Right ventricle myocardium superior (tissue), 1 donor: ENCODE measurements around the gene YBEY. TPM values are rescaled to one million over a fixed set of nuclear protein-coding genes. Genes with fewer than 3 reads are reported as not detected.
"Not testable (repeated sequence)": the region's sequence is repeated elsewhere in the genome, so short reads cannot be mapped to it uniquely, and the experiment has no call there.

ENCODE experiments used
- ATAC-seq: fragments of 200-7000 bp; cut with Tn5 transposase; one replicate; pipeline ENCODE4 v1.9.1; 2020; ENCODE audit warnings: mild to moderate bottlenecking; ENCODE audit not compliant: poor library complexity
- DNase-seq: peaks from one replicate; pipeline ENCODE4 v3.0.0-alpha.2; 2020
- intact Hi-C: fragments of 100-400 bp; cut with DNase I; formaldehyde crosslinking; loops from one replicate; pipeline ENCODE4 v1.11.2; 2022
- long read RNA-seq: library from polyadenylated mRNA; unstranded; transcript quantifications from one replicate; pipeline ENCODE4 v2.0.0, GENCODE V29; 2021
- total RNA-seq: library from RNA; stranded (reverse); fragmentation: NEBNext Ultra II Directional; extraction: Animal tissue kit (Norgen Biotek cat#: 25700); gene quantifications from one replicate; pipeline ENCODE4 v1.2.1, GENCODE V29; 2021
- donor health status: DM: no; HTN: yes; CAD: no; lungs with severe emphysema.

YBEY gene, protein sequence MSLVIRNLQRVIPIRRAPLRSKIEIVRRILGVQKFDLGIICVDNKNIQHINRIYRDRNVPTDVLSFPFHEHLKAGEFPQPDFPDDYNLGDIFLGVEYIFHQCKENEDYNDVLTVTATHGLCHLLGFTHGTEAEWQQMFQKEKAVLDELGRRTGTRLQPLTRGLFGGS
- 19.2 TPM for total RNA-seq
- long read RNA-seq, transcript YBEY-206 (5 exons, 744 nt), result major isoform, 5 of 8 reads
- long read RNA-seq, partial matches to known transcripts, result 0 of 8 reads
- long read RNA-seq, other reads (novel, unspliced or antisense), result 1 of 8 reads

- DNase-seq (peak; percentile 94), ATAC-seq (peak; percentile 98)
- intact Hi-C loops, result loop anchor here (2.0 kb wide), 1 partner anchor 39 kb away; the partner anchor contains the start of gene PCNT
These were observed at the start of gene YBEY for GRCh38 chr21:46285761-46286647. Gene YBEY (plus strand): TSS chr21:46286342. CDS start chr21:46286914, 572 bp downstream.

DNA sequence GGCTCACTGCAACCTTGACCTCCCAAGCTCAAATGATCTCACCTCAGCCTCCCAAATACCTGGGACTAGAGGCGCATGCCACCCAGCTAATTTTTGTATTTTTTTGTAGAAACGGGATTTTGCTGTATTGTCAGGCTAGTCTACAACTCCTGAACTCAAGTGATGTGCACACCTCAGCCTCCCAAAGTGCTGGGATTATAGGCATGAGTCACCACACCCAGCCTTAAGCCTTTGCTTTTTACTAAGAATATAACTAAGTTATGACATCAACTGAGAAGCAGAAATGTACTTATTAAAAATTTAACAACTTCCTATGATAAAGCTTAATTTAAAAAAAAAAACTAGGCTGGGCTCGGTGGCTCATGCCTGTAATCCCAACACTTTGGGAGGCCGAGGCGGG is 48.7 kb upstream of the YBEY start:
- ATAC-seq (no peak), DNase-seq (no peak)
- intact Hi-C loops, result no loop called here

DNA sequence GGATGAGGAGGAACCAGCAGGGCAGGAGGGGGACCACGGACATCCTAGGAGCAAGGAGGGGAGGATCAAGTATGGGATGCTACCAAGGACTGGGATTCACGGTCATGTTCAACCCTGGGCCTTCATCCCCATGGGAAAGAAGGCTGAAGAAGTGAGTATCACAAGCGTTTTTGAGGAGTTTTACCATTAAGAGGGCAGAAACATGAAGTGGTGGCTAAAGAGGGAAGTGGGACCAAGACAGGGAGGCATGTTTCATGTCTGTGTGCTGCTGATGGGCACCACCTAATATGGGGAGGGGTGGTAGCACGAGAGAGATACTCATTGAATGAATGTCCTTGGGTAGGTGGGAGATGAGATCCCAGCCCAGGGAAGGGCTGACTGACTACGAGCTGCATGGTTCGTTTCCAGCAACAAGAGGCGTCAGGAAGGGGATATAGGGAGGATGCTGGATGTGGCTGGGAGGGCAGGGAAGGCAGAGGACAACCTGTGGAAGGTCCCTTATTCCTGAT is 46.3 kb upstream of the YBEY start:
- DNase-seq, result no peak
- intact Hi-C loops, result no loop called here
- ATAC-seq, result no peak

DNA sequence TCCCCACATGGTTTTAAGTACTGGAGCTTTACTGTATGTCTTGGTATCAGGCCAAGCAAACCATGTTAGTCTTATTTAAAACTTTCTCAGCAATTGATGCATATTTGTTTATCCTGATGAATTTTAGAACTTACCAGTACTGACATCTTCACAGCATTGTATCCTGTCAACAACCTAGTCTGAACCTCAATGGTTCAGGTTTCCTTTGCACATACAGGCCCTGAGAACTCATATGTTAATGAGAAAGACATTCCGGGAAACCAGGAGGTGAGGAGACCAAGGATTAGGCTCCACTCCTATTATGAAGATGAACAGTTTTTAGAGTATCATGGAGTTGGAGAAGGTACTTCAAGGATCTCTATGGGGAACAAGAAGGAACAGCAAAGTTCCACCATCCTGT is 44.6 kb upstream of the YBEY start:
- intact Hi-C loops, DNase-seq, ATAC-seq: not testable (repeated sequence)

- no peak for DNase-seq
- intact Hi-C loops, result no loop called here
- no peak for ATAC-seq
These were observed 42.8 kb upstream of the YBEY start for GRCh38 chr21:46243325-46243724.

DNA sequence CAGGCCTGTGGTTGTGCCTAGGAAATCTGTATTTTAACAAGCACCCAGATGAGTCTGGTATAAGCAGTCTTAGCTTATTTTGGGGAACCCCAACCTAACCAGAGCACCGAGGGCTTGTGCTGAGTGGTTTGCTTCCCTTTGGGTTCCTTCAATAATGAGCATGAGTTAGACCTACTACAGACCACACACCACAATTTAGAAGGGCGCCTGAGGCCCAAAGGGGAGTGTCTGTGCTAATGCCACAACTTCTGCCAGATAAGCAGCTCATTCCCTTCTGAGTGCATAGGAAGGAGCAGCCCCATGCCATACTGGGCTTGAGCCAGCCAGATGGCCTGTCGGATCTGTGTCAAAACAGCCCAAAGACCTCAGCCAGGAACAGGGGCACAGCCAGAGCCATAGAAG is 42.2 kb upstream of the YBEY start:
- intact Hi-C loops, result no loop called here

GRCh38 chr21:46244602-46245001 is 41.5 kb upstream of the YBEY start:
- no peak for ATAC-seq
- intact Hi-C loops, result no loop called here
- DNase-seq, result no peak

More for the DNA sequence above, 42.2 kb upstream of the YBEY start:
- no peak for ATAC-seq
- no peak for DNase-seq

DNA sequence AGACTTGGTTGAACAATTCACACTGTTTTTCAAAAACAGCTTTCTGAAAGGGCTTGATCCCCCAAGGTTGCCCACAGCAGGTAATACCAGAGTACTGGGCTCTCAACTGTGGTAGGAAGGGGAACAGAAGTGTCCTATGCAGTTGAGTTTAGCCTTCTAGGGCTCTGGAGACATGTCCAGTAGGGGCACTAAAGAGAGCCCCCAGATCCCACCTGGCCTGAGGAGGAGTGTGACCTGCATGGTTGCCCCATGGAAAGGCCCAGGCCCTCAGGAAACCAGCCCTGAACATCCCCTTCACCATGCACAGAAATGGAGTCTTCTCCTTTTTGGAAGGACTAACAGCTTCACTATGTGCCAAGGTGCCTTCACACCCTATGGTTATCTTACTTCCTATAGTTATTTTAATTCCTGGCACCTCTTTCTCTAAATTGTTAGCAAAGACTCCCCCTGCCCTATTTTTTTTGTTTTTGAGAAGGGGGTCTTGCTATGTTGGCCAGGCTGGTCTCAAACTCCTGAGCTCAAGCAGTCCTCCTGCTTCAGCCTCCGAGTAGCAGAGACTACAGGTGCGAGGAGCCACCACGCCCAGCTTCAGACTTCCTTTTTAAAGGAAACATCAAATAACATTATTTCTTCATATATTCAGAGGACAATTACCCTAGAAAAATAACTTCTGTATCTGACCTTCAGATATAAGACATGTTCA is 40.8 kb upstream of the YBEY start:
- intact Hi-C loops, result no loop called here
- DNase-seq (no peak), ATAC-seq (no peak)

DNA sequence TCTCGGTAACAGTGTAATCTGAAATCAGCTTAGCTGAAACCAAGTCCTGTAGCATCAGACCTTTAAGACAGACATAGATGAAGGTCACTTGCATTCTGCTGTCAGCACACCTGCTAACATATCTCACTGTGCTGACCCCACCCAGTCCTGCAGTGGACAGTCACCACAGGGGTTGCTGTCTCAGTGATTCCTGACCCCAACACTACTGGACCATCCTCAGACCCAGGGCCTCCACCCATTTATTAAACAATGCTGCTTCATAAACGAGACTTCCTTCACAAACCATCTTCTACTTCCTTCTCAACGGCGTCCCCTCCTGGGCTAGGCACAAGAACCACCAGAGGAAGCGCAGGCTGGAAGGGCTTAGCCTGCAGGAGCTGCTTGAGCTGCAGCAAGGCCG is 39.8 kb upstream of the YBEY start:
- intact Hi-C loops, result no loop called here
- DNase-seq, result no peak
- no peak for ATAC-seq

- intact Hi-C loops, result no loop called here
- no peak for ATAC-seq
- DNase-seq, result no peak
These were observed 38.3 kb upstream of the YBEY start for GRCh38 chr21:46247699-46248421.

GRCh38 chr21:46248422-46248782 is 37.7 kb upstream of the YBEY start:
- intact Hi-C loops, result no loop called here
- ATAC-seq, result no peak
- DNase-seq, result no peak

GRCh38 chr21:46248827-46249226 is 37.3 kb upstream of the YBEY start:
- ATAC-seq (no peak), DNase-seq (no peak)
- intact Hi-C loops, result no loop called here

DNA sequence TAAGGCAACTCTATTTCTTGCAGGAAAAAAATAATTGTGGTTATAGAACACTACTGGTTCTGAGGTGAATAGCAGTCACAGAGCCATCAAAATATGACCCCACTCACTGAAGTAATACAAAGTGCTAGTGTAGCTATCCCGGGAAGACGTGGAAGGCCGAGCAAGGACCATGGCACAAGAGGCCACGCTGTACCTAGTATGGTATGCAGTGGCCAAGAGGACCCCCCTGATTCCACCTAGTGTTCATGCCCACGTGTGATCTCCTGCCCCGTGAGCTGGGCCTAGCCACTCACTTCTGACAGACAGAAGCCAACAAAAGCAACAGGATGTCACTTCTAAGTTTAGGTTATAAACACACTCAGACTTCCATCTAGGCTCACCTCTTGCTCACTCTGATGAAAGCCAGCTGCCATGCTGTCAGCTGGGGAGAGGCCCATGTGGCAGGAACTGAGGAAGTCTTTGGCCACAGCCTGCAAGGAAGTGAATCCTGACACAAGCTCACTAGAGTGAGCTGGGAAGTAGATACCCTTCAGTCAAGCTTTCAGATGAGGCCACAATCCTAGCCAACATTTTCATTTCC is 35.9 kb upstream of the YBEY start:
- peak; percentile 14 for ATAC-seq
- DNase-seq, result no peak
- intact Hi-C loops, result loop anchor here (10.0 kb wide), 1 partner anchor 105 kb away; no protein-coding TSS in a partner anchor

GRCh38 chr21:46252840-46253239 is 33.3 kb upstream of the YBEY start:
- no peak for DNase-seq
- intact Hi-C loops, result loop anchor here (10.0 kb wide), 1 partner anchor 108 kb away; no protein-coding TSS in a partner anchor

DNA sequence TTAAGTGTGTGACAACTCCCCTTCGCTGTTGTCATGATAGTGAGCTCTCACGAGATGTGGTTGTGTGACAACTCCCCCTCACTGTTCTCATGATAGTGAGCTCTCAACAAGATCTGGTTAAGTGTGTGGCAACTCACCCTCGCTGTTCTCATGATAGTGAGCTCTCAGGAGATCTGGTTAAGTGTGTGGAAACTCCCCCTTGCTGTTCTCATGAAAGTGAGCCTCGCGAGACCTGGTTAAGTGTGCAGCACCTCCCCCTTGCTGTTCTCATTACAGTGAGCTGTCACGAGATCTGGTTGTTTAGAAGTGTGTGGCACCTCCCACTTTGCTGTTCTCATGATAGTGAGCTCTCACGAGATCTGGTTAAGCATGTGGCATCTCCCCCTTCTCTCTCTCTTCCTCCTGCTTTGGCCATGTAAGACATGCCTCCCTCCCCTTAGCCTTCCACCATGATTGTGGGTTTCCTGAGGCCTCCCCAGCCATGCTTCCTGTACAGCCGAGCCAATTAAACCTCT is 32.5 kb upstream of the YBEY start:
- ATAC-seq (no peak), DNase-seq (no peak)
- intact Hi-C loops, result loop anchor here (10.0 kb wide), 1 partner anchor 109 kb away; no protein-coding TSS in a partner anchor

More at GRCh38 chr21:46252840-46253239, 33.3 kb upstream of the YBEY start:
- ATAC-seq, result no peak

DNA sequence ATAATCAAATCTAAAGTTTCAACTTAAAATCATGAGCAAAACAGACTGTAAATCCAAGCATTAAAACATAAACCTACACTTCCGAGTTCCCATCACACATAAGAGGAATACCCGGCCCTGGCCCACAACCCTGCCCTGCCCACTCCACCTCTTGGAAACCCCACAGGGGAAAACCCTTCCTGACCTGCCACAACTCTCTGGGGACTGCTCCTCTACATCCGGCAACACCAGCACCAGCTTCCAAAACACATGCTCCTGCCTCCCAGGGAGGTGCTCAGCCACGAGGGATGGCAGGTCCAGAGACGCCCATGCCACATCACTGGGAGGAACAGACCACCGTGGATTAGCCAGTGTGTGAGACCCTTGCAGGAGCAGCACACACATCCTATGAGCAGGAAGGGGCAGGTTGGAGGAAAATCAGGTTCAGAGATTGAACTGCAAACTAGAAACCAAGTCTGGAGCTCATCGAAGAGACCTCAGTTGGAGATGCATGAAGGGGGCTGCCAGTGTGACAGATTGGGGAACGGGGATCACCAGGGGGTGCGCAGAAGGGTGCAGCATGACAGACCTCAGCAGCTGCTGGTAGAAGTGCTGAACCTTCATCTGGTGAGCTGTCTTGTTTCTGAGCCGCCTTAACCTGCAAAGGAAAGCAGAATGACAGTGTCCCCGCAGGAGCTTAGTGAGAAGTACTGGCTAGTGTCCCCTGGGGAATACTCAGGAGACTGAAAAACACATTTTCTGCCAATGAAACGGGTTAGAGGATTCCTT is 31.8 kb upstream of the YBEY start:
- intact Hi-C loops, result loop anchor here (10.0 kb wide), 1 partner anchor 110 kb away; no protein-coding TSS in a partner anchor
- ATAC-seq, result no peak
- DNase-seq, result no peak

DNA sequence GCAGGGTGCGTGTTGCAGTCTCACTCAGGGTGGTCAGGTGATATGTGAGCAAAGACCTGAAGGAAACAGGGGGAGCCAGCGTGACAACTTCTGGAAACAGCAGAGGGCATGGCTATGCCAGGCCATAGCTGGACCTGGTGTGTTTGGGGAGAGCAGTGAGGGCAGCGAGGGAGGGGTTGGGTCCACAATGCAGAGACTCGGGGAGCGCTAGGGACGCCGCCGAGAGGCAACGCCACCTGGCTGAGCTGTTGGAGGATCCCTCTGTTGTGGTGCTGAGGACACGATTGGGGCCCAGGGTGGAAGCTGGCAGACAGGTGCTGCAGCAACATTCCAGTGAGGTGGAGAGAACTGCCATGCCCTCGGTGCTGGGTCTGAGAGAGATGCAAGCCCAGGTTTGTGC is 31.0 kb upstream of the YBEY start:
- intact Hi-C loops, result loop anchor here (10.0 kb wide), 1 partner anchor 110 kb away; no protein-coding TSS in a partner anchor
- ATAC-seq, result no peak
- DNase-seq, result no peak
